IPS DF 4.7 (cell line): Measurements from ENCODE around the gene KRTAP10-1.

Source experiments
- DNase-seq: peaks from one replicate; pipeline ENCODE4 v3.0.0-alpha.2; 2013; ENCODE audit warnings: low spot score; ENCODE audit errors: extremely low read depth

The KRTAP10-1 gene

DNA sequence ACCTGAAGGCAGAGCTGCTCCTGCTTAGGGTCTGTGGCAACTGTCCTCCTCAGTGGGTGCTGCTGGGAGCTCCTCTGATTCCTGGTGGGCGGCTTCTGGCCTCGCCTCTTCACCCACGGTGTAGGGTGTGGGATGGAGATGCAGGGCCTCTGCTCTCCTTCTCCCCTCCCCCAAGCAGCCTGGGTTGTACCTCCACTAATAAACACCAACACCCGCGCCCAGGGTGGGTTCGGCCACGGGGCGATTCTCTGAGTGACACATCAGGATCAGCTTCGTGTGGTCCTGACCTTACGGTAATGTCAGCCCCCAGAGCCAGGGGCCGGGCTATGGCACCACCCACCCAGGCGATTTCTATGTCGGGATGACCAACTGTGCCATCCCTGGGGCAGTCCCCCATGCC is 23.7 kb downstream of the KRTAP10-1 start:
- DNase-seq = no peak

DNA sequence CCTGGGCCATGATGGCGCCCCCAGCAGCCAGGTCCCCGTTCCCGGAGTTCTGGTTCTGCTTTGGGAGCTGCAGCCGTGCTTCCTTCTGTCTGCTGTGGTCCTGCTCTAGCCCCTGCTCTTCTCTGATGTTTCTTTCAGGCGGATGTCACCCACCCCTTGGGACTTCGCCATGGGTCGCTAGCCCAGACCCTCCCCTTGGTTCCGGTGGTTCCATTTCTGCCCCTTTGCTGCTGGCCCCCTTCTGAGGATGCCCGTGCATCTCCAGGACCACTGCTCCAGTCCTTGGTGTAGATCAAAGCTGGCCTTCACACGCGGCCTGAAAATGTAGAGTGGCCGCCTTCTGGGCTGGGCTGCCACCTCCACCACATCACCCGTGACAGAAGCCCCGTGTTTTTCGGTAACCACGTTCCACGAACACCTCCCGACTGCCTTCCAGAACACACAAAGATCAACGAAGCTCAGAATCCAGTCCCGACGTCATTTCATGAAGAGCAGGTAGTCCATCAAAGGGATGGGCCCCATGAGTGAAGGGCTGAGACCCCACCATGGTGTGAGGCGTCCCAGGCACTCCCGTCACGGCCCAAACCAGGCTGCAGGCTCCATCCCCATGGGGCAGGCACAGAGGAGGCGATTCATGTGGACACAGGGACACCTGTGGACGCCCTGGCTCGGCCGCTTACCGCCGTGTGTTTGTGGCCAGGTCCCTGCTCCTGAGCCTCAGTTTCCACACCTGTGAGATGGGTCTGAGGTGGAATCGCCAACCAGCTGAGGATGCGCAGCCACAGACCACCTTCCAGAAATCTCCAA is 24.4 kb downstream of the KRTAP10-1 start:
- DNase-seq = no peak

DNA sequence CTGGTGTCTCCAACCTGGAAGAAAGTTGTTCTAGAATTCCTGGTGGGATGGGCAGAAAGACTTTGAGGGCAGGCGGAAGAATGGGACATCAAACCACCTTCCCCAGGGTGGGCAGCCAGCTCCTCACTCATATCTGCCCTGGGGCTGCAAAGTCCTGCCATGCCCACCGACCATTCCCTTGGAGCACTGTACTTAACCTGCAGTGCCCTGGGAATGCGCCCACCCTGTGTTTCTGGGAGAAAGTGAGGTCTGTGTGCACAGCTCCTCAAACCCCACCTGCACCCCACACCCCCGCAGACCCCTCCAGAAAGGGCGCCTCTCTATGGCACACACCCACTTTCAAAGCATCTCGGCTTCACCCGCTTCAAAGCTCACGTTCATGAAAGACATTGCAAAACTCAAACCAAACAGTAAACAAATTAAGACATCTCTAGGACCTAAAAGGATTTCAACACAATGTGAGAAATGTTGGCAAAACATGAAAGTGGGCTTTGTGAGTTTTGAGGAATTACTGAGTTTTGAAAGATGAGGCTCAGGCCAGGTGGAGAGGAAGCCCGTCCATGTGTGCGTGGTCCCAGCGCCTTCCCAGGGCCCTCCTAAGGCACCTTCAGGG is 25.1 kb downstream of the KRTAP10-1 start:
- no peak for DNase-seq

- DNase-seq = no peak
Observed at GRCh38 chr21:44514218-44514520, 25.8 kb downstream of the KRTAP10-1 start.

DNA sequence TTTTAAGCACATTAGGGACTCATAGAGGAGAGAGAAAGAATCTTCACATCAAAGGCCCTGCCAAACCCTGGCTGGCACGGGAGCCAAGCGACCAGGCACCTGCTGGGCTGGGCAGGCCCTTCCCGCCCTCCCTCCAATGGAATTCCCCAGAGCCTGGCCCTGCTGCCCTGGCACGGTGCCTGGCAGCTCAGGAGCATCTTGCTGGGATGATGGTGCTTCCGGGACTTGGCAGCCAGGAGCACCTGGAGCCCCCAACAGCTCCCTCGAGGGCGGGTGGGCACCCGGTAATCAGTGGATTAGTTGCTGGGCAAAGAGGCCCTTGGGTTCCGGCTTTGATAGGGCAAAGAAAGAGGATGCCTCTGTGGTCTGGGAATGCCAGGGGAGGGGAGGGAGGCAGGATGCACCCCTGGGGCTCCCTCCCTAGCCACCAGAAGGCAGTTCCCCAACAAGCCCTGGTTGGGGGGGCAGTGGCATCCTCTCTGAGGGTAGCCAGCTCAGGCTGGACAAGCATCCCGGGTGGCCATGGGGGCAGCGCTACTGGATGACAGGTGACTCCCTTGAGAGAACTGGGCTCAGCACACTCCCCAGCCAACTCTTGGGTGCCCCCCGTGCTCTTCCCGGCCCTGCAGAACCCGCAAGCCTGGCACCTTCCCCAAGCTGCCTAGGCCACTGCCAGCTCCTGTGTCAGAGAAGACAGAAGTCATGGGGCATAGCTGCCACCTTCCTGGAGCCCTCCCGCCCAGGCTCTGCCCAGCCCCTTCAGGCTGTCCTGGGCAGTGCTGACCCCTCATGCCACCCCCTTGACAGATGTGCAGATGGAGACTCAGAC is 26.4 kb downstream of the KRTAP10-1 start:
- DNase-seq = no peak

DNA sequence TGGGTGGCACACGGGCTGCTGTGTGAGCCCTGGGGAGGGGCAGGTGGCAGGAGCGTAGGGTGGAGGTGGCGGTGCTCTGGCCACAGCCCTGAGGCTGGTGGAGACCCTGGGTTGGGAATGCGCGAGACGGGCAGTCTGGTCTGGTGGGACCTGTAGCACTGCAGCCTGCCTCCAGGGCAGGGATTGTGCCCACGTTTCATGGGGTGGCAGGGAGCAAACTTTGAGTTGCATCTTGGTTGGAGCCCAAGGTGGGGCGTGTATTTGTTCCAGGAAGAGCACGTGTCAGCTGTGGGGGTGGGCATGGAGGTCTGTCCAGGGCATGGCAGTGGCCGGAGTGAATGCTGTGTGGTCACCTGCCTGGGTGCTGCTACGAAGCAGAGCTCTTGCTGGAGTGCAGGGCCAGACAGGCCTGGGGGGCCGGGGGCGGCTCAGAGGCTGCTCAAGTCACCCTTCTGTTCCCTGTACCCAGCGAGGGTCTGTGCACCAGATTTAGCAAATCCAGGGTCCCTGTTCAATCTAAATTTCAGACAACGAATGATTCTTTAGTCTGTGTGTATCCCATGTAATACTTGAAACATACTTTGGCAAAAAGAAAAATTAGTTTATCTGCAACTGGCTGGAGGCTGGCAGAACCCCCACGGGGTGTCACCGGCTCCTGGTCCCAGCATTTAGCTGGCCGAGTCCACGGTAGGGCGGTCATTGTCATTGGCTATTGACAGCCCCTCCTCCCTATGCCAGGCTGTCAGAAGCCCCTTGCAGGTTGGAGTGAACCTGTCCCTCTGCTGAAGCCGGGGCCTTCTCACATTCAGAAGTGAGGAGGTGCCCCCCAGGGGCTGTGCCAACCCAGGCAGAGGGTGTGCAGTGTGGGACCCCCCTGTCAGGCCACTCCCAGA is 27.3 kb downstream of the KRTAP10-1 start:
- DNase-seq = no peak

GRCh38 chr21:44511938-44512275 is 28.1 kb downstream of the KRTAP10-1 start:
- DNase-seq = no peak

GRCh38 chr21:44511219-44511937 is 28.6 kb downstream of the KRTAP10-1 start:
- DNase-seq = no peak

DNA sequence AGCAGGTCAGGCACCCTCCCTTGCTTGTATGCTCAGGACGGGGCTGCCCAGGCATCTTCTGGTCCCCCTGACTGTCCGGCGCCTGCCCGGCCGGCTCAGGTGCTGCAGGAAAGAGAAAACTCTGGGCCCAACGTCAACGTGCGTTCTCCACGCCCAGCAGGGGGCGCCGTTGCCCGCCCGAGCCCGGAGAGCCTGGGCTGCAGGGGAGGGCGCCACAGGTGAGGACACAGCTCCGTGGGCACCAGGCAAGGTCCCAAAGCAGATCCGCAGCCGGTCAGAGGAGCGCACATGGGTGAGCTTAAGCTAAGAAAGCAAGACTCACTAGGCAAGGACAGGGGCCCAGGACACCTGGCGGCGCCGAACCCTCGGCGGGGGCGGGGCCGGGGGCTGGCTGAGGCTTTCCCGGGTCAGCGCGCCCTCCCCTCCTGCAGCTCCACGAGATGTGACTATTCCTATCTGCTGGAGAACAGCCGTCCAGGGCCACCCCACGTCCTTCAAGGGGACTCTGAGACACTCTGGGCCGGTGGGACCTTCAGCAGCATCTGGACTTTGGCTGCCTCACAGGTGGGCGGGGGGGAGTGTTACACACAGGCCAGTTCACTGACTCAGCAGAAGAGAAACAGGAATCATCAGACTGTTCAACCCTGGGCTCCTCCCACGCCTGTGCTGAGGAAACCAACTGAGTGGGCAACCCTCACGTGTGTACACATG is 29.3 kb downstream of the KRTAP10-1 start:
- peak; percentile 33 for DNase-seq

GRCh38 chr21:44510109-44510507 is 29.9 kb downstream of the KRTAP10-1 start:
- DNase-seq = no peak

DNA sequence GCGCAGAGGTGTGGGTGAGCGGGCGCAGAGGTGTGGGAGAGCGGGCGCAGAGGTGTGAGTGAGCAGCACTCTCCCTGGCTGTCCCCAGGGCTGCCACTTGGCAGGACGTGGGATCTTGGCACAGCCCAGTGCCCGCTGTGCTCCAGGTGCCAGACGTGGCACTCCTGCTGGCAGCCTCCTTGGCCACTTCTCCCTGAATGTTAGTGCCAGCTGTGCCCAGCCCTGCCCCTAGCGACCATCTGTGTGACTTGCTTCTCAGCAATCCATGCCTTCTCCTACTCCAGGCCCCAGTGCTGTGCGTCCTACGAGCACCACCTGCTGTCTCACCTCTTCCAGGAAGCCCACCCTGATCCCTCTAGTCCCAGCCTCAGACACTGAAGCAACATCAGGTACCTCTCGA is 30.5 kb downstream of the KRTAP10-1 start:
- DNase-seq = no peak

DNA sequence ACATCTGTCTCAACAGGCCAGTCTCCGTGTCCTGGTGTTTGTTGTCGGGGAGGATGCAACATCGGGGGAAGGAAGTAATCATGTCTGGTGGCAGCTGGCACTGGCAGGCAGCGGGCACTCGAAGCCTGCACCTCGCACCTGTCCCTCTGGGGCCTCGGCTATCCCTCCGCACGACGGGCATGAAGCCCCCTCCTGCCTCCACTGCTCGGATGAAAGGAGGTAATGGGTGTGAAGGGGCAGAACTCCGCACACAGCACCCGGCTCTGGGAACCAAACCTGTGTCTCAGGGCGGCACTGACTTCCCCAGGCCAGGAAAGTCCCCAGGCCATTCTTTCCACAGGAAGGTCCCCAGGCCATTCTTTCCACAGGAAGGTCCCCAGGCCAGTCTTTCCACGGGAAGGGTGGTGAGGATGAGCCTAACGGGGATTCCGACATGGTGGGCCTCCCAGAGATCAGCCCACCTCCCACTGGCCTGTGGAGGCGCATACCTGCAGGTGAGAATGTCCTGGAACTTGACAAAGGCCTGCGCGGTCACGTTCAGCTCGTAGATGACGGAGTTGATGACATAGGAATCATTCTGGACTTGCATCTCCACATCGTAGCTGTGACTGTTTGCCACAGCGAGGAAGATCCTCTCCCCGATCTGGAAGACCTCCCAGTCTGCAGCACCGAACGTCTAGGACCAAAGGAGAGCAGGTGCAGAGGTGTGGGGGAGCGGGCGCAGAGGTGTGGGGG is 31.1 kb downstream of the KRTAP10-1 start:
- no peak for DNase-seq

- no peak for DNase-seq
Observed at GRCh38 chr21:44508426-44508710, 31.6 kb downstream of the KRTAP10-1 start.

DNA sequence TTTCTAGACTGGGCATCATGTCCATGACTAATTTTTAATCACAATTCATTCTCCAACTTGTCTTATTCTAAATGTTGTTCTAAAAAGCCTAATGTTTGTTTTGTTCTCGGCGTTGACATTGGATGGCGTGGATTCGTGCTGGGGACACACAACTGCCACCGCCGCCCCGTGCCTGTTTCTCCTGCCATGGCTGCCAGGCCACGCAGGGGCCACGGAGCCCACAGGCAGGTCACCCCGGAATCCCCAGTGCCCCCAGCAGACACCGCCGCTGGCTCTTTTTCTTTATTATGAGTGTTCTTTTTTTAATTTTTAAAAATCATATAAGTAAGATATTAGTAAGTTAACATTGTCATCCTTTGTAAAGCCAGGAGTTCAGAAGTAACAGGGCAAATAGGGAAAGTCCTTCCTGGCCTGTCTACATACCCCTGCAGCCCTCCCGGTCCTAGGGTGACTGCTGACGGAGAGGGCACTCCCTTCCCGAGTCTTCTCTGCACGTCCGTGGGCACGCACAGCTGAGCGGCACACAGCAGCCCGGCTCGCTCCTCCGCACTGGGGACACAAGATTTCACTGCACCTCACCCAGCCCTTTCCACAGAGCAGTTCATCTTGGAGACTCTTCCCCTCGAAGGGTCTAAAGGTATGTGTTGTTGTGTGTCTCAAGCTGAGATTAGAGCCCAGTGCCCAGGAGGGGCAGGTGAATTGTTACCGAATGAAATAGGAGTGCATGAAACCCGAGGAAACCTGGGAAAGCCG is 32.1 kb downstream of the KRTAP10-1 start:
- DNase-seq = no peak

DNA sequence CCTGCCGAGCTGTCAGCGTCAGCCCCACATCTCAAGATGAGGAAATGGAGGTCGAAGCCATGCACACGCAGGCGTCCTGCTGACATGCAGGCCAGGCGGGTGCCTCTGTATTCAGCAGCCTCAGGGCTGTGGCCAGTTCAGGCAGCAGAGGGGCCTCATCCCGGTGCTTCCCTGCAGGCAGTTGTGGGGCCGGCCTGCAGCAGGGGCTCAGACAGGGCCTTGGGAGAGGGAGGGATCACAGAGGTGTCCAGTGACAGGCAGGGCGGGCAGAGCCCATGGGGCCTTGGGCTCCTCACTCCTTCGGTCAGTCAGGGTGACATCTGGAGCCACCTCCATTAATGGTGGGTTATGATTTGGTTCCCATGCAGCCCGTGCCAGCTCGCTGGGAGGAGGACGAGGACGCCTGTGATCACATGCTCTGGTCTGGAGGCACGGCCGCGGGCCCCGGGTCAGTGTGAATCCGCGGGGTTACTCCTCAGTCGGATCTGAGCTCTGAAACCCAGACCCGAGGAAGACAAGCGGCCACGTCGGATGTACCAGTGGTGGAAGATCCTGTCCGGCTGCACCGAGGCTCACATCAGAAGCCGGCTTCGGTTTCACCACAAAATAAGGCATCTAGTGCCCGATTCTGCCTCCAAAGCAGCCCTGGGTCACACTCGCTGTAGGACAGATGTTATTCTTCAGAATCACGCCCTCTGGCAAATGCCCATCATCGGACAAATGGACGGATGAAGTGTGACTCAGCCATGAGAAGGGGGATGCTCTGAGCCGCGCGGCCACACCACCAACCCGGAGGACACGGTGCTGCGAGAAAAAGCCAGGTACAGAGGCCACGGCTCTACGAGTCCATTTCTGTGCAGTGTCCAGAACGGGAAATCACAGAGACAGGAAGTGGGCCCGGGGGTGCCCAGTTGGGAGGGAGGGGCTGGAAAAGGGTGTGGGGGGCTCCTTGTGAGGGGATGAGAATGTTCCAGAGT is 33.4 kb downstream of the KRTAP10-1 start:
- no peak for DNase-seq

DNA sequence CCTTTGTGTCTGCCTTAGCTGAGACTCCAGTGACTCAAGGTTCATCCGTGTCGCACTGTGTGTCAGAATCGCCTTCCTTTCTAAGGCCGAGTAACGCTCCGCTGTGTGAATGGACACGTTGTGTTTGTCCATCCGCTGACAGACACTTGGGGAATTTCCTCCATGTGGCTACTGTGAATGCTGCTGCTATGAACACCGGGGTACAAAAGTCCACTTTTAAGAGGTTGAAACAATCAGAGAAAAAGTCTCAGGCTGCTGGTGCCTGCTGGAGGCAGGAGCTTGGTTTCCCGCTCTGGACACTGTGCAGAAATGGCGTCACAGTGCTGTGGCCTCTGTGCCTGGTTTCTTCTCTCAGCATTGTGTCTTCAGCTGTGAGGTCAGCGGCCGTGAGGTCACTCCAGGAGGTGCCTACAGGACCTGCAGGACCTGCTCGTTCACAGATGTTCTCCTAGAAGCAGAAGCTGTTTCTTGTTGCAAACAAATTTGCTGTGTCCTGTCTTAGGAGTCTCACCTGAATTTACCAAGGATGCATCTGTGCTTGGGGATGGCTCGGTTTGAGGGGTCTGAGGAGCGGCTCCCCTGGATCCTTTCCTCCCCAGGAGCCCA is 34.2 kb downstream of the KRTAP10-1 start:
- no peak for DNase-seq

- no peak for DNase-seq
Observed at GRCh38 chr21:44503901-44504399, 36.0 kb downstream of the KRTAP10-1 start.
